Mucosa of rectum (tissue), 2 donors: ENCODE data around the gene SPINK5.

Source experiments
- H3K27ac ChIP-seq, 2 donors: one replicate each; pipeline ENCODE4 v1.7.0; 2013; ENCODE audit warnings: inconsistent platforms in 2 of 2, low read depth in 2 of 2, low read length in 2 of 2
- H3K27me3 ChIP-seq, 2 donors: one replicate each; pipeline ENCODE4 v1.7.0; 2013; ENCODE audit warnings: low read length in 2 of 2; ENCODE audit not compliant: control insufficient read depth in 2 of 2, insufficient read depth in 2 of 2
- H3K36me3 ChIP-seq, 2 donors: one replicate each; pipeline ENCODE4 v1.7.0; 2013; ENCODE audit warnings: low read length in 2 of 2; ENCODE audit not compliant: control insufficient read depth in 2 of 2, insufficient read depth in 2 of 2
- H3K4me1 ChIP-seq, 2 donors: one replicate each; pipeline ENCODE4 v1.7.0; 2013; ENCODE audit warnings: low read length in 2 of 2, mild to moderate bottlenecking in 1 of 2; ENCODE audit not compliant: control insufficient read depth in 2 of 2, insufficient read depth in 2 of 2
- H3K4me3 ChIP-seq, 2 donors: one replicate each; pipeline ENCODE4 v1.7.0; 2013; ENCODE audit warnings: low read length in 2 of 2
- H3K9ac ChIP-seq, 2 donors: one replicate each; pipeline ENCODE4 v1.7.0; 2013; ENCODE audit warnings: low read length in 2 of 2, low read depth in 1 of 2, mild to moderate bottlenecking in 1 of 2
- H3K9me3 ChIP-seq, 2 donors: one replicate each; pipeline ENCODE4 v1.7.0; 2013; ENCODE audit warnings: low read length in 2 of 2; ENCODE audit not compliant: control insufficient read depth in 2 of 2
- donor health status: healthy.
- donor health status: Normal muscosa, but diverticular disease.

The SPINK5 gene

DNA sequence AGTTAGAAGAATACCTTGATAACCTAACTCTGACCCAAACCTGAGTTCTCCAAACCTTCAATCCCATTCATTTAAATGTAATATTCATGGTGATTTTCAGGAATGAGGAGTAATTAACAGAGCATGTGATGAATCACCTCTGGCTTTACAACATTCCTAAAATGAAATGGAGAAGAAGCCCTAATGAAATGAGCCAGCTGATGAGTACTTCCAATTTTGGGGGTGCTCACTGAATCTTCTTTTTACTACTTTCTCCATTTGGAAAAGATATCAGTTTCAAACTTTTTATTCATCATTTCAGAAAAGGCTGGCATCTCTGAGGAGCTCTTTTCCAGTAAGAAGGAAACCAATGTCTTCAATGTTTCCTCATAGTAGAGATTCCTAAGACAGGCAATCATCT lies 2.9 kb upstream of the SPINK5 start:
- no peak overlapping the region for H3K27ac ChIP-seq
- H3K4me3 ChIP-seq: no peak overlapping the region
- H3K9ac ChIP-seq: no peak overlapping the region
- no peaks in the 10 kb centered on the region for H3K36me3 ChIP-seq
- no peaks in the 10 kb centered on the region for H3K4me1 ChIP-seq
- no peaks in the 10 kb centered on the region for H3K27me3 ChIP-seq
- no peaks in the 10 kb centered on the region for H3K9me3 ChIP-seq

DNA sequence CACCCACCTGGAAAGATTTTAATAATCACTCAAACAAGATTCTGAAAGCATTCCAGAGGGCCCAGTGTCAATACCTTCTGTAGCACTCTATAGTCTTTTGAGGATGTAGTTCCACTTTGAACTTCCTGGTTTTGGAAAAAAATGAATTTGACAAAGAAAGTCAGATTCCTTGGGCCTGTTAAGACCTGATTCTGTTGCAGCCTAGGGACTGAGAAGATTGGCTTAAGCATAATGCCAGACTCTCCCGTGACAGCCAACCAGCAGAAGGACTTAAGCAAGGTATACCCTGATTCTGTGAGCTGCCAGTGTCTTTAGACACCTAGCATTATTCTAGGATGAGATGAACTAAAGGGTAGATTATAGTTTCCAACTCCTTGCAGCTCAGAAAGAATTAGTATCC lies 6.8 kb downstream of the SPINK5 start:
- H3K36me3 ChIP-seq: no peaks in the 10 kb centered on the region
- no peak overlapping the region for H3K4me3 ChIP-seq
- no peaks in the 10 kb centered on the region for H3K27me3 ChIP-seq
- no peak overlapping the region for H3K27ac ChIP-seq
- no peaks in the 10 kb centered on the region for H3K9me3 ChIP-seq
- no peak overlapping the region for H3K9ac ChIP-seq
- no peaks in the 10 kb centered on the region for H3K4me1 ChIP-seq

DNA sequence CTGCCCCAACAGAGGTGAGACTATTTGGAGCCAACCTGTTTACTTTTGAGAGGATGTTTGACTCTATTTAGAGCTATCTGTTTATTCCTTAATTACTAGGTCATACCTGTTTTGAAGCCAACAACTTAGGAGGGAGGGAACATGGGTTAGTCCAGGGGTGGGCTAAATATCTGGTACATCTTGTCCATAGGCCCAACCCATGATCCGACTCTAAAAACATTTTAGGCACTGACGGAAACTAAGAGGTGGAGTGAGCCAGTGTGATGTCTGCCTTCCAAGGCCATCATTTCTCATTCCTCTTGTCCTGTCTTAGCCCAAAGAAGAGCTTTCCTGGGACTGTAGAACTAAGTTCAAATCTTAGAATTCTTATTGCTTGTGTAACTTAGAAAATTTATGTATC lies 8.4 kb downstream of the SPINK5 start:
- Histone ChIP-seq H3K27me3 (no peaks in the 10 kb centered on the region), H3K4me3 (no peak overlapping the region), H3K9ac (no peak overlapping the region), H3K36me3 (no peaks in the 10 kb centered on the region), H3K4me1 (no peaks in the 10 kb centered on the region), H3K27ac (no peak overlapping the region), H3K9me3 (no peaks in the 10 kb centered on the region)

DNA sequence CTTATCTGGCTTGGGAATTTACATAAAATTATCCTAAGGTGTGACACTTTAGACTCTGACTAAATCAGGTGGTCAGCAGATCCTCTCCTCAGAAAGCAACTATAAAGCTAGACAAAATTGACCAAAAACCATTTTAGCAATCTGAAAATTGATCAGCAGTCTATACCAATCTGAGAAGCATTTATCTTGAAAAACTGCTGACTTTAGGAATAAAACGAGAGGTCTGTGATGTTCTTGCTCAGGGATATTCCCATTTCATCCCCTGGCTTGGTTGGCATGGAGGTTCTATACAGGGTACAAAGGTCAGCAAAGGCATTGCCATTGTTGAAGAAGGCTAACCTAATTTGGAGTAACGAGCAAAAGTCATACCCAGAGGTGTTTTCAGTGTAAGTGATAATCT lies 11.7 kb downstream of the SPINK5 start:
- no peak overlapping the region for H3K27ac ChIP-seq
- H3K36me3 ChIP-seq: no peaks in the 10 kb centered on the region
- H3K4me1 ChIP-seq: no peaks in the 10 kb centered on the region
- no peak overlapping the region for H3K9ac ChIP-seq
- H3K4me3 ChIP-seq: no peak overlapping the region
- no peaks in the 10 kb centered on the region for H3K9me3 ChIP-seq
- no peaks in the 10 kb centered on the region for H3K27me3 ChIP-seq

DNA sequence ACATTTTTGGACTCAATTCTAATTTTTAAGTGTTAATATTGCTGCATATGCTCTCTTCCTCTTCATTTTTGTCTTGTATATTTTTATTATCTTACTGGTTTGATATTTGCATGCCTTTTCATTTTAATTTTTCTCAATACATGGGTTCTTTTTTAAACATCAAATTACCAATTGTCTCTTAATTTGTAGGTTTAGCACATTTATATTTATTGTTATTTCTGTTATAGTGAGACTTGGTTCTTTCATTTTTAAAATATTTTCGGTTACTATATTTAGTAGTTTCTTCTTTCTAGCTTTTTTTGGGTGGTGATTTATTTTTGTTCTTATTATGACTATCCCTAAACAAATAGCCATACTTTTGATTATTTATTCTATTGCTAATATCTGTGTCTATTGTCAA lies 19.4 kb downstream of the SPINK5 start:
- Histone ChIP-seq H3K27ac (no peak overlapping the region), H3K9ac (no peak overlapping the region), H3K36me3 (no peaks in the 10 kb centered on the region), H3K27me3 (no peaks in the 10 kb centered on the region), H3K4me3 (no peak overlapping the region), H3K9me3 (no peaks in the 10 kb centered on the region), H3K4me1 (no peaks in the 10 kb centered on the region)

DNA sequence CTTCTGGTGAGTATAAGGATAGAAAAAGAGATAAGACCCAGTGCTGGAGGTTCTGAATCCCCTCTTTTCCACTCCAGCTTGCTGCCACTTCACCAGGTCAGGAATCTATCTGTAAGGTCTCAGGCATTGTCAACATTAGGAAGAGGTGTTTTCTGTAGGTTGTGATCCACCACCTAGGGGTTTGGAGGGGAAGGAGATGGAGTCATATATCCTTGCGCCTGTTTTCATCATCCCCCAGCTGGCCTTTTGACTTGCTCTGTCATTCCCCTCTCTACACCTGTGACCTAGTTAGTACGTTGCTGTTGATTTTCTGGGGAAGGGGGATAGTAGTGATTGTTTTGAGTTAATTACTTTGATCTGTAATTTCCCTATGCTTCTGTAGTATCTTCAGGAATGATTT lies 20.5 kb downstream of the SPINK5 start:
- Histone ChIP-seq H3K27me3 (no peaks in the 10 kb centered on the region), H3K4me3 (no peak overlapping the region), H3K9me3 (no peaks in the 10 kb centered on the region), H3K36me3 (no peaks in the 10 kb centered on the region), H3K4me1 (no peaks in the 10 kb centered on the region), H3K9ac (no peak overlapping the region), H3K27ac (no peak overlapping the region)

DNA sequence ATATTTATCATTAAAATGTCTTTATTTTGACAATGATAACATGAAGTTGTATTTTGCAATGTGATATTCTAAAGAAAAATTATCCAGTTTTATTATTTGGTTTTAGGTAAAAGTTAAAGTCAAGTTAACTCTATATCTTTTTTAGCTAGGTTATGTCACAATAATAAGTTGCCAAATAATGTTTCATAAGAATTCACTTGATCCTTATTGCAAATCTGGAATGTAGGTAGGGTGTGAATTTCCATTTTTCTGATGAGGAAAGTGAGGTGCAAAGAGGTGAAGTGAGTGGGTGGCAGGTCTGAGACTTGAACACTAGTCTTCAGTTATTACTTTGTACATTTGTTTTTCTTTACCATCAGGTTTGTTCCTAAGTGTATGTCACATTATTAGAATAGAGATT lies 21.5 kb downstream of the SPINK5 start:
- no peaks in the 10 kb centered on the region for H3K27me3 ChIP-seq
- H3K4me3 ChIP-seq: no peak overlapping the region
- H3K36me3 ChIP-seq: no peaks in the 10 kb centered on the region
- no peak overlapping the region for H3K9ac ChIP-seq
- no peaks in the 10 kb centered on the region for H3K9me3 ChIP-seq
- no peak overlapping the region for H3K27ac ChIP-seq
- H3K4me1 ChIP-seq: peaks cover under 1 to 5% of the 10 kb centered on the region in 2 donors

DNA sequence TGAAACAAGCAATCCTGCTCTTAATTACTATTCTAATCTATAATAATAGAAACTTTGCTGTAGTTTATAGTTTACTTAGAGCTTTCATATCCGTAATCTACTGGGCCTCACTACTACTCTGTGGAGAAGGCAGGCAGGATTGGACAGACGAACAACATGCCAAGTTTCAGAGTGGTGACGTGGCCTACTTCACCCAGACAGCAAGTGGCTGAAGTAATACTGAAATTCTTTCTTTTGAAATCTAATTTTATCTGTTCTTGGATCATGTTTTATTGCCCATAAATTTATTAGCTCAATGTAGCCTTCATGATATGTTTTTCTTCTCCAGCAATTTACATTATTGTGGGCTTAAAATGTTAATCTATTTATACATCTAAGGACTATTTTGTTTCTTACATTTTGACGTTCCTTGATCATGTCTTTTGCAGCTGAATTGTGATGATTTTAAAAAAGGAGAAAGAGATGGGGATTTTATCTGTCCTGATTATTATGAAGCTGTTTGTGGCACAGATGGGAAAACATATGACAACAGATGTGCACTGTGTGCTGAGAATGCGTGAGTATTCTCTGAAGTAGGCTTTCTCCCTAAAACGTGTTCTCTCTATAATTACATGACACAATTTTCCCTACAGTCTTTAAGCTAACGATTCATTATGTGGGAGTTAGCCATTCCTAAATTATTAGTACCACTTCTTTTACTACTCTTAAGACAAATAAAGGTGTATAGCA lies 22.4 kb downstream of the SPINK5 start:
- no peaks in the 10 kb centered on the region for H3K9me3 ChIP-seq
- H3K27me3 ChIP-seq: no peaks in the 10 kb centered on the region
- H3K4me3 ChIP-seq: no peak overlapping the region
- peaks cover 3 to 10% of the 10 kb centered on the region in 2 donors for H3K4me1 ChIP-seq
- H3K27ac ChIP-seq: no peak overlapping the region
- H3K9ac ChIP-seq: no peak overlapping the region
- H3K36me3 ChIP-seq: no peaks in the 10 kb centered on the region

DNA sequence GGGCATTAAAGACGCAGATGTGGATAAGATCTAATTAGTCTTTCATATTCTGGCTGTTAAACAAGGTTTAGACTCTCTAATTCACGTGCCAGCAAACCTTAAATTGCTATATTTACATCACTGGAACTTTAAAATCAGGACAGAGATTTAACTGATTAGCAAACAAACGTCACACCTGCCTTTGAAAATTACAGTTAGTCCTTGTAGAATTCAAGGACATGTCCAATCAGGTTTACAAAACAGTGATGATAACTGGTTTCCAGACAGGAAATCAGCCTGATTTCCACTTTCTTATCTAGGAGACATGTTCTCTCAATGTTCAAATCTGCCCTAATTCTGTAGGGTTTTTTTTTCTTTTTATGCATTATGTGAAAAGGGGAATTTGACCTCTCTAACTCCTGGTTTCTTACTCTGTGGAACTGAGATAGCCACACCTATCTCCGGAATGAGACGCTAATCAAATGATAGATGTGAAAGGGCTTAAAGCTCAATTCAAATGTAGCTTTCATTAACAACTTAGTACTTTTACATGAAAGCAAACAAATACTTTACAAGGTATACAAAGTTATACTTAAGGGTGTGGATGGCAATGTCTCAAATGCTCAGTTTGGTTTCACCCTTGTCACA lies 26.5 kb downstream of the SPINK5 start:
- Histone ChIP-seq H3K4me3 (peak overlapping the region in 1 of 2 donors; percentile 27), H3K27me3 (no peaks in the 10 kb centered on the region), H3K36me3 (no peaks in the 10 kb centered on the region), H3K9me3 (no peaks in the 10 kb centered on the region), H3K4me1 (peaks cover 3 to 19% of the 10 kb centered on the region in 2 donors), H3K27ac (peak overlapping the region; percentile 70 to 75), H3K9ac (no peak overlapping the region)

DNA sequence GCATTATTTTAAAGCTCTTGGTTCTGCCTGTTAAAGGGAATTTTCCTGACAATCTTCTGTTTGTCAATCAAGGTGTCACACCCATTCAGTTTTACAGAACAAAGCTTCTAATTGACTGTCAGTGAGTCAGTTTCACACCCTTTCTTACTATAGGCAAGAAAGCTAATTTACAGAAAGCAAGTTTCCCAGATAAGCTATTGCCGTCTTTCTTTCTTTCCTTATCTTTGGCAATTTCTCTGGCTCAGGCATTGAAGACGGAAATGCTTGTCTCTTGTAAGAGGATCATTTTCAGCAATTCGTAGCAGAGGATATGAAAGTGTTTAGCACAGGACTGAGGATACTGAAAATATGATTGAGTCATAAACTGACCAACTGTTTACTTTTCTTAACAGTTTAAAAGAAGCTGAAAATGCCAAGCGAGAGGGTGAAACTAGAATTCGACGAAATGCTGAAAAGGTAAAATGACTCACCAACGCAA lies 27.0 kb downstream of the SPINK5 start:
- Histone ChIP-seq H3K27ac (peak overlapping the region; percentile 70 to 75), H3K9ac (peak overlapping the region in 1 of 2 donors; percentile 14)

More for the DNA sequence above, 27.0 kb downstream of the SPINK5 start:
- Histone ChIP-seq H3K4me3 (peak overlapping the region; percentile 27 to 56), H3K4me1 (peaks cover 3 to 19% of the 10 kb centered on the region in 2 donors), H3K36me3 (no peaks in the 10 kb centered on the region), H3K9me3 (no peaks in the 10 kb centered on the region), H3K27me3 (no peaks in the 10 kb centered on the region)
